Measurements from ENCODE around the gene FBLIM1. TPM values are rescaled to one million over a fixed set of nuclear protein-coding genes. Genes with fewer than 3 reads are reported as not detected.
A peak's percentile ranks its signal among the peaks of the same experiment; 100 is the strongest.

FBLIM1 gene, protein sequence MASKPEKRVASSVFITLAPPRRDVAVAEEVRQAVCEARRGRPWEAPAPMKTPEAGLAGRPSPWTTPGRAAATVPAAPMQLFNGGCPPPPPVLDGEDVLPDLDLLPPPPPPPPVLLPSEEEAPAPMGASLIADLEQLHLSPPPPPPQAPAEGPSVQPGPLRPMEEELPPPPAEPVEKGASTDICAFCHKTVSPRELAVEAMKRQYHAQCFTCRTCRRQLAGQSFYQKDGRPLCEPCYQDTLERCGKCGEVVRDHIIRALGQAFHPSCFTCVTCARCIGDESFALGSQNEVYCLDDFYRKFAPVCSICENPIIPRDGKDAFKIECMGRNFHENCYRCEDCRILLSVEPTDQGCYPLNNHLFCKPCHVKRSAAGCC
- 89.1 TPM for total RNA-seq
- long read RNA-seq, transcript FBLIM1-202 (9 exons, 3,695 nt) = major isoform, 35 of 164 reads
- long read RNA-seq, partial matches to known transcripts = 70 of 164 reads
- long read RNA-seq, other reads (novel, unspliced or antisense) = 57 of 164 reads

DNA sequence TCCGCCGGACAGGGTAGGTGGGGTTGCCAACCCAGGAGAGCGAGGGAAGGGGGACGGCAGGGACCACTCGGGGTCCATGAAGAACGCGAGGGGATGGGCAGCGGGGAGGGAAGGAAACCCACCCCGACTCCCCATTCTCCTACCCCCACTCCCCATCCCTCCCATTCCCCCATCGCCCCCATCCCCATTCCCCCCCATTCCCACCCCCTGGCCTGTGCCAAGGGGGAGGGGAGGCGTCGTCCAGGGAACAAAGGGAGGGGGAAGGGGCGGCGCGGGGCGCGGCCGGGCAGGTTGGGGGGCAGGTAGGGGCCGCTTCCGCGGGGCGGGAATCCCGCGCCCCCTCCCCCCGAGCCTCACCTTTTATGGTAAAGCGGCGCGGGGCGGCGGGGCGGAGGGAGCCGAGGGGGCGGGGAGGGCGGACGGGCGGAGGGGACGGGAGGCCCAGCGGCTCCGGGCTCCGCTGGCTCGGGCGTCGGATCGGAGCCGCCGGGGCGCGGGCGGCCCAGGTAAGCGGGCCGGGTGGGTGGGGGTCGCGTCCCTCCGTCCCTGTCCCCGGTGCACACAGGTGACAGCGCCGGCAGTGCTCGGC lies at the start of gene FBLIM1:
Gene FBLIM1, plus strand, starts transcription at position 453 of the 589 bp plus-strand sequence. CDS start 6,189 bp downstream, outside the sequence.
- Histone ChIP-seq H3K9me3 (replicated peaks) (no peaks in the 10 kb centered on the region), H3K27ac (replicated peaks) (peak within 1 kb of the TSS; percentile 86), H3K27me3 (ENCODE audit: low read depth) (peaks cover 47% of the 10 kb centered on the region), H3K4me1 (peaks cover 68% of the 10 kb centered on the region), H3K4me3 (peak within 1 kb of the TSS; percentile 87), H3K36me3 (no peaks in the 10 kb centered on the region)
- TF ChIP-seq, protein P1, sequence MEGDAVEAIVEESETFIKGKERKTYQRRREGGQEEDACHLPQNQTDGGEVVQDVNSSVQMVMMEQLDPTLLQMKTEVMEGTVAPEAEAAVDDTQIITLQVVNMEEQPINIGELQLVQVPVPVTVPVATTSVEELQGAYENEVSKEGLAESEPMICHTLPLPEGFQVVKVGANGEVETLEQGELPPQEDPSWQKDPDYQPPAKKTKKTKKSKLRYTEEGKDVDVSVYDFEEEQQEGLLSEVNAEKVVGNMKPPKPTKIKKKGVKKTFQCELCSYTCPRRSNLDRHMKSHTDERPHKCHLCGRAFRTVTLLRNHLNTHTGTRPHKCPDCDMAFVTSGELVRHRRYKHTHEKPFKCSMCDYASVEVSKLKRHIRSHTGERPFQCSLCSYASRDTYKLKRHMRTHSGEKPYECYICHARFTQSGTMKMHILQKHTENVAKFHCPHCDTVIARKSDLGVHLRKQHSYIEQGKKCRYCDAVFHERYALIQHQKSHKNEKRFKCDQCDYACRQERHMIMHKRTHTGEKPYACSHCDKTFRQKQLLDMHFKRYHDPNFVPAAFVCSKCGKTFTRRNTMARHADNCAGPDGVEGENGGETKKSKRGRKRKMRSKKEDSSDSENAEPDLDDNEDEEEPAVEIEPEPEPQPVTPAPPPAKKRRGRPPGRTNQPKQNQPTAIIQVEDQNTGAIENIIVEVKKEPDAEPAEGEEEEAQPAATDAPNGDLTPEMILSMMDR (IDR thresholded peaks at IDR 0.05; ENCODE audit: borderline replicate concordance) = no peak
- DNase-seq = no peak
- intact Hi-C loops (cut with micrococcal nuclease) = no loop called here

DNA sequence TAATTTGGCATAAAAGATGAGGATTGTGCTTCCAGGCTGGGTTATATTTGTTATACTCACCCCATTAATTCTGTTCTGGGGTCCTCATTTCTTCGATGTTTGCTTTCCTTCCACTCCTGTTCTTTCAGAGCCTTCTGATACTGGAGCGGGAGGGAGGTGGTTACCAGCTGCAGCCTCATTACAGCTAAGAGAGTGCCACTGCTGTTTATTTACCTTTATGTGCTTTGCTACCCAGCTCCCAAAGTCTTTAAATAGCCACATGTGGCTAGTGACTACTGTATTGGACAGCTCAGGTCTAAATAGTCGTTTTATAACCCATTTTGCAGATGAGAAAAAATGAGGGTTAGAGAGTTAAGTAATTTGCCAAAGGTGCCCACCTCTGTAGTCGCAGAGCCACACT lies 49.4 kb upstream of the FBLIM1 start:
- DNase-seq = no peak
- no peak overlapping the region for H3K4me3 ChIP-seq
- H3K27ac ChIP-seq (replicated peaks) = peak overlapping the region; percentile 42
- H3K9me3 ChIP-seq (replicated peaks) = no peaks in the 10 kb centered on the region
- no peaks in the 10 kb centered on the region for H3K27me3 ChIP-seq (ENCODE audit: low read depth)
- TF ChIP-seq, protein P1 (IDR thresholded peaks at IDR 0.05; ENCODE audit: borderline replicate concordance) = no peak
- no peaks in the 10 kb centered on the region for H3K36me3 ChIP-seq
- peaks cover 100% of the 10 kb centered on the region for H3K4me1 ChIP-seq
- intact Hi-C loops (cut with micrococcal nuclease) = no loop called here

DNA sequence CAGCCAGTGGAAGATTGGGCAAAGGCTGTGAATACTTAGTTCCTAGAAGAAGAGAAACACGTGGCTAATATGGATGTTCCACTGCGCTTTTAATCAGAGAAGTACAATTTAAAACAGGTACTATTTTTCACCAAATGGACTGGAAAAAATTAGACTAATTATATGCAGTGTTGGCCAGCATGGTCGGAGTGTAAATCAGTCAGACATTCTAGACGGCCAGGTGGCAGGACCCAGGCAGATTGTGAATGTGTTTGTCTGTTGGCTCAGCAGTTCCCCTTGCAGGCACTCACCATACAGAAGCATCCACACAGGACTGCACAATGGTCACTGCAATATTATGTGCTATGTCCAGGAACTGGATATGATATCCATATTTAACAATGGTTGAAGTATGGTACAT lies 46.4 kb upstream of the FBLIM1 start:
- Histone ChIP-seq H3K27ac (replicated peaks) (peak overlapping the region; percentile 53), H3K9me3 (replicated peaks) (no peaks in the 10 kb centered on the region), H3K4me1 (peaks cover 100% of the 10 kb centered on the region), H3K4me3 (no peak overlapping the region), H3K27me3 (ENCODE audit: low read depth) (no peaks in the 10 kb centered on the region), H3K36me3 (peaks cover 13% of the 10 kb centered on the region)
- intact Hi-C loops (cut with micrococcal nuclease) = no loop called here
- TF ChIP-seq, protein P1 (IDR thresholded peaks at IDR 0.05; ENCODE audit: borderline replicate concordance) = no peak
- DNase-seq = no peak

DNA sequence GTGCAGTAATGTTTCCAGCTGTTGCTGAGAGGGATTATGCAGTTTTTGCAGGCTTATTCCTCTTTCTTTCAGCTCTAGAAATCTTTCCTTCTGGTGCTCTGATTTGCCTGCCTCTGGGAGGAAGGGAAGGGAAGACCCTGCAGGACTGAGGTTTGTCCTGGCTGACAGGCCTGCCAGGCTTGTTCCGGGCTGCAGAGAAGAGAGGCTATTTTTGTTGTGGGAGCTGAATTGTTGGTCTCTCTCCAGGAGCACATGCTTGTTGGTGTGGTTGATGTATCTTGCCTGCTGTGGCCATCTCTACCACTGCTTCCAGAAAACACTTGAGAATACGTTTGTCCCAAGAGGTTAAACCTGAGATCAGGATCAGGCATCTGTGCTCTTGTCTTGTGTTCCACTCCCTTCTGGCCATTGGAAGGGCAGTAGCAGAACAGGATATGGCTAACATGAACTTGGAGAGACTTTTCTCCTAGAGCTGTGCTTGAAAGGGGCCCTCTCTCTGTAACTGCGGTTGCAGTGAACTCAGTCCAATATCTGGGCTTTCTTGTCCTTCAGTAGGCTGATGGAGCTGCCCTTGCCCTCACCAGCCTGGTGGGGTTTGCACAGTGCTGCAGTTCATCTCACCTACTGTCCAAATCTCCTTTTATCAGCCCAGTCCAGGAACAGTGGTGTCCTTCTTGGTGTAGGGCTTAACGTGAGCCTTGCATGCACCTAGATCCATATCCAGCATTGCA lies 44.0 kb upstream of the FBLIM1 start:
- Histone ChIP-seq H3K4me1 (peaks cover 100% of the 10 kb centered on the region), H3K27ac (replicated peaks) (peak overlapping the region; percentile 87), H3K36me3 (peaks cover 36% of the 10 kb centered on the region), H3K4me3 (peak overlapping the region; percentile 9), H3K27me3 (ENCODE audit: low read depth) (no peaks in the 10 kb centered on the region), H3K9me3 (replicated peaks) (no peaks in the 10 kb centered on the region)
- TF ChIP-seq, protein P1 (IDR thresholded peaks at IDR 0.05; ENCODE audit: borderline replicate concordance) = no peak
- intact Hi-C loops (cut with micrococcal nuclease) = no loop called here
- DNase-seq = no peak

DNA sequence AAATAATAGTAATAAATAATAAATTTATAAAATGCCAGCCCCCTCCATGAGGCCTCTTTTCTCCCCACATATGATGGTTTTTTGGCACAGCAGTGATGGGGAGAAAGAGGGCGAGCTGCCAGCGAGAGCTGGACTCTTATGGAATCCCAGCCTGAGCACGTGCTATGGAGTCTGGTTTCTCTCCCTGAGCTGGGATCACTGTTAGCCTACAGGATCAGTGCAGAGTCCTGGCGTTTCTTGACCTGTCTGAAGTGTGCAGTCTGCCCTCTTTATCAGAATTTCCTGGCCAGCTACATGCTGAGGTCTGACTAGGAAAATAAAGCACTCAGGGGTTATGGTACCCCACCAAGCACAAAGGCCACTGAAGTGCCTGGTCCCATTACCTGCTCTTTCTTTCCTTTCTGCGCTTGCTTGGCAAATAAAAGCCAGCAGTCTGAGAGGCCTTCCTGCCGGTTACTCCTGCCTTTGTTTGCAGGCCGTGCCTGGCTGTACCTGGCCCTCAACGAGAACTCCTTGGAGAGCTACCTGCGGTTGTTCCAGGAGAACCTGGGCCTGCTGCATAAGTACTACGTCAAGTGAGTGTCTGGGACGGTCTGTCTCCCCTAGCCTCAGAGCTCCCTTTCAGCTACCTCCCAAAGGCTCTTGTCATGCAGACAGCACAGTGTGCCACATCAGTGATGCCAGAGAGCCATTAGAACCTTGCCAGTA lies 41.0 kb upstream of the FBLIM1 start:
- no peak for DNase-seq
- intact Hi-C loops (cut with micrococcal nuclease) = no loop called here
- H3K27ac ChIP-seq (replicated peaks) = peak overlapping the region; percentile 87
- H3K4me3 ChIP-seq = no peak overlapping the region
- no peaks in the 10 kb centered on the region for H3K27me3 ChIP-seq (ENCODE audit: low read depth)
- TF ChIP-seq, protein P1 (IDR thresholded peaks at IDR 0.05; ENCODE audit: borderline replicate concordance) = no peak
- no peaks in the 10 kb centered on the region for H3K9me3 ChIP-seq (replicated peaks)
- peaks cover 66% of the 10 kb centered on the region for H3K36me3 ChIP-seq
- H3K4me1 ChIP-seq = peaks cover 92% of the 10 kb centered on the region
